DMS53 (cell line): ENCODE measurements around the gene SMOC2.

ENCODE experiments used
- DNase-seq: peaks from one replicate; lab custom pipeline; 2025; lab: John Stamatoyannopoulos, UW

The SMOC2 gene

DNA sequence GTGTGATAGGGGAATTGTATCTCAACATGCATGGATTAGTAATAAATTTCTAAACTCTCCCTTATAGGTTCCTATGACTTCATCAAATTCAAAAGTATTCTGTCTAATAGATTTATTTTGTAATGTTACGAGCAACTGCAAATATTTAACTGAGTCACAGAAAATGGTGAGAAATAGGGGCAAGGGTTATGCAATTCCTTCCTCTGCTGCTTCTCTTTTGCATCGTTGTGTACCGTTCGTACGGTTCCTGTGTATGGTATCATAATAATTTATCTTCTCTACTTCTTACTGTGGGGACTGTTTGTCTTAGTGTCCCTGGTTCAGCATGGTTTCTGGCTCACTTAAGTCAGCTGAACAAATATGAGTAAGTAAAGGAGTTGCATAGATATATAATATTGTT is 44.8 kb downstream of the SMOC2 start:
- no peak for DNase-seq

DNA sequence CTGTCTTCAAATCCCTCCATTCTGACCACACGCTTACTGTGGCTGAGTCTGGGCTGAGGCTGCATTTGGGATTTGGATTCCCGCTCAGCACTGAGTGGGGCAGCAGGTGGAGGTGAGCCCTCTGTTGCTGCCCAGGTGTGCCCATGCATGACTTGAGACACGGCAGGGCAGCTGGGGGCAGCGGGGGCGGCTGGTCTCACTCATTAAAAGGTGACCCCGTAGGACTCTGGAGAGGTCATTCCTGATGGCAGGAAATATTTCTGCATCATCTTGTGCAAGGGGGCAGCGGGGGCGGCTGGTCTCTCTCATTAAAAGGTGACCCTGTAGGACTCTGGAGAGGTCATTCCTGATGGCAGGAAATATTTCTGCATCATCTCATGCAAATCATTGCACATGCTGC is 49.8 kb downstream of the SMOC2 start:
- no peak for DNase-seq

DNA sequence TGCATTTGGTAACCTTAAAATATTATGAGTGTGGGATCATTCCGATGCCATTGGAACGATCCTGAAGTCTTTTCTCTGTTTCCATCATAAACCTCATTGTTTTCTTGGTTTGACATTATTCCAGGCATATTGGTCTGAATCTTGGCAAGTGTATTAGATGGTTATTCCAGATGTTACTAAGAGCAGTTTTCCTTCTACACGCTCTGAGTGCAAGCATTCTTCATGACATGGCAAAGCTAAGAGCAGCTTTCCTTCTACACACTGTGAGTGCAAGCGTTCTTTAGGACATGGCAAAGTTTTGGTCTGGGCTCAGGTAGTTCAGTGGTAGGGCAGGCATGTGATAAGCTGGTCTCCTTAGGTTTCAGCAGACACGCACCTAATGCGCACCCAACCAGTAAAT is 53.0 kb downstream of the SMOC2 start:
- DNase-seq, result no peak

DNA sequence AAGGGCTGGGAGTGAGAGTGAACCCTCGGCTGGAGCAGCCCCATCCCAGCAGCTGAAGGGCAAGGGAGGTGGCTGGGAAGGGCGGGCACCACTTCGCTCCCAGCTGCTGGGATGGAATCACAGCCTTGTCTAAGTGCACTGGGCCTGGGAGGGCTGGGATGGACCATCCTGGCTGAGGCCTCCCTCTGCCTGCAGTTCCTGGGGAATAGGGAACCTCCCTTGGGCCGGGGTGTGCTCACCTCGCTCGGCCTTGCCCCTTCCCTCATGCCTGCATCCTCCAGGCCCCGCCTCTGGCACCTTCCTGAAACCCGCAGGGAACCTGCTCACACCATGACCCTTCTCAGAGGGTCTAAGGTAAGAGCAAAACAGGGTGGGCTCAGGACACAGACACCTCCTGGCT is 53.7 kb downstream of the SMOC2 start:
- no peak for DNase-seq

DNA sequence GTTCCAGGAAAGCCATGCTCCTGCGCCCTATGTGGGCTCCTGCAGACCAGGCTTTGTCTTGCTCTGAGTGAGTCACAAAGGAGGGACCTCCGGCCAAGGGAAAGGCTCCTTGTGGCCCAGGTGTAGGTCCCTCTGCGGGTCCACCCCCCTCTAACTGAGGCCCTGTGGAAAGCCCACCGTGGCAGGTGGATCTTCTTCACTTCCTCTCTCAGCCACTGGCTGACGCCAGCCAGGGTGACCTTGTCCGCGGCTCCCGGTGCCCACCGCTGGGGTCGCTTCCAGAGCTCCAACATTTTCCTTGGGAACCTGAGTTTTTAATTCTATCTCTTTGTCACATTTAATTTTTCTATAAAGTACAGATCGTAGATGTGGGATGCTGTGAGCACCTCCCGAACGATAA is 54.1 kb downstream of the SMOC2 start:
- no peak for DNase-seq

DNA sequence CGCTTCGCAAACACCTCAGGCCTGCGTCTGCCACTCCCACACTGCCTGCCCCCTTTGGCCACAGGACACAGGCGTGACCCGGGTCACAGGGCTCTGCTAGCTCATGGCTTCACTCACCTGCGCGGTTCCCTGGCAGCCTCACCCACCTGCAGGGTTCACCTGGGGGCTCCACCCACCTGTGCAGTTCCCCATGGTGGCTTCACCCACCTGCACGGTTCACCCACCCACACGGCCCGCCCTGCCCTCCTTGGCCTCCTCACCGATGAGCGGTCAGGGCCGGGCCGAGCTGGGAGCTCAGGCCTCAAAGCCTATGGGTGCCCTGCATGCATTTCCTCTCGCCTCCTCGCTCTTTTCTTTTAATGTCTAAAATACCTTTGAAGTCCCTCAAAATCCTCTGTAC is 54.7 kb downstream of the SMOC2 start:
- DNase-seq, result no peak

DNA sequence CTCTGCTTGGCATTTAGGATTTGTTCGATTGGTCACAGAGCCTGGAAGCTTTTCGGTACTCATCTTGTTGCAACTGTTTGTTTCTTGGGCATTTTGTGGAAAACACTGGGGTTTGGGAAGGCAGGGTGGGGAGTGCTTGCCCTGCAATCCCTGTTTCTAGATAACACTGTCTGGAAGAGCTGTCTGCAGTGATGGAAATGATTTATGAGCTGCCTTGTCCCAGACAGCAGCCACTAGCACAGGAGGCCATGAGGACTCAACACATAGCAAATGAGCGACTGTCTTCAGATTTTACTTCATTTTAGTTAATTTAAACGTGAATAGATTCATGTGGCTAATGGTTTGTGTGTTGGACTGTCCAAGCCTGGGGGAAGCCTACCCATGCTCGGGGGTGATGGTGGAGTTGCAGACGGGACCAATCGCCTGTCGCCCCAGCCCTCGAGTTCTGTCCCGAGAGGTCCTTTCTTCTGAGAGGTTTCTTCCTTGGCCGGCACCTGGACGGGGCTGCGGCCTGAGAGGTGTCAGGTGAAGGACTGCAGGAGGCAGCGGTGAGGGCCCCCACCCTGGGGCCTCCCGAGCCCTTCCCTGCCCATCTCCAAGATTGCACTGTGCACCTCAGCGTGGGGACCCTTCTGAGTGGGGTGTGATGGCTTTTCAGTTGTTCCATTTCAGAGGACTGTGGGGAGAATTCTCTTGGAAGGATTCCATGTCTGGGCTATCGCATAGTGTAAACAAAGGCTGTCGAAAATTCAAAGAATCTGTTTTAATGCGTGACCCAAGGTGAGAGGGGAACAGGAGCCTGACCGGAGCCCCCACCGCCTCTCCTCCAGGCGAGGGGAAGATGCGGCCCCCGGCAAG is 55.4 kb downstream of the SMOC2 start:
- DNase-seq, result no peak

DNA sequence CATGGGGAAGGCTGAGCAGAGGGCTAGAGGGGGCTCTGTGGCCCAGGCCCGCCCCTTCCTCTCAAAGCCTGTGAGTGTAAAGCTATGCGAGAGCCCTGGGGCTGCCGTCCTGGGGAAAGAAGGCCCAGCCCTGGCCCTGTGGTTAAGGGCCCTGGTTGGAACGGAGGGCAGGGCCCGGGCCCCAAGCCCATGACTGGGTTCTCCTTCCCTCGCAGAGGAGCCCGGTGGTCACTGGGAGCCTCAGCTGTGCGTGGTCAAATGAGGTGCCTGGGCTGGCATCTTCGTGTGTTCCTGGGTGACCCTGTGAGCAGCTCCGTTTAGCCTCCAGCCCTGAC is 56.0 kb downstream of the SMOC2 start:
- no peak for DNase-seq

DNA sequence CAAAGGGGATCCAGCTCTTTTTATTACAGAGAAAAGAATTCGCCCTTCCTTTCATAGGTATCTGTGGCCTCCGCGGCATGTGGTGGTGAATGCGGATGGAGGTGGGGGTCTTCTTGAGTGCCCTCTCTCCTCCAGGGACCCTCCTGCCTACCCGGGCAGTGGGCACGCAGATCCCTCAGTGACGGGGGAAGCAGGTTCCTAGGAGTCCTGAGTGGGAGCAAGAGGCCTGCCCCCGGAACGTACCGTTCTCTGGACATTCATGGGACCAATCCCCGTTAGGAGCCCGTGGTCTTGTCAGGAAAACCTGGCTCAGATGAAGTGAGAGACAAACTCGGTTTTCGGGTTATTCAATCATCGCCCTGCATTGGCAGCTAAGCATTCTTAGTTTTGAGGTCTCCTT is 56.4 kb downstream of the SMOC2 start:
- no peak for DNase-seq

DNA sequence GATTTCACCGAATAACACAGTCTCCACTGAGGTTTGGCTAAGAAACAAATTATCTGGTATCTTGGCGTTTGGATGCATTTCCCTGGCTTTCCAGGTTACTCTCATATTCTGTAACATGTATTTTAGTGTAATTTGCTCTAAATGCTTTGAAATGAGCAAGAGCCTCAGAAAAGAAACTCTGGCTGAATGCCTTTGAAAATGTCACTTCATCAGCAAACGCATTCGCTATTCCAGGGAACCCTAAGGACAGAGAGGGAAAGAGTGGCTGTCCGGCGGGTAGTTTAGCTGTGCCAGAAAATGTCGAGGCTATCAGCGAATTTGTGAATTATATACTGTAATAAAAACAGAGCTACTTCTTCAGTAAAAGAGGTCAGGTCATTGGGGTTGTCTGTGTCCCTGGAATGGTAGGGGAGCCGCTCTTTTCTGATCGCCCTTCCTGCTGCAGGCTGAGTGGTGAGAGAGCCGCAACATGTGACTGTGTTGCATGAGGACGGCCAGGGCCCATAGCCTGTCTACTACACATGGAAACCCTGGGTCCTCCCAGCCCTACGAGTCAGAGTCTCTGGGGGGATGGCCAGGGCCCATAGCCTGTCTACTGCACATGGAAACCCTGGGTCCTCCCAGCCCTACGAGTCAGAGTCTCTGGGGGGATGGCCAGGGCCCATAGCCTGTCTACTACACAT is 57.3 kb downstream of the SMOC2 start:
- no peak for DNase-seq

DNA sequence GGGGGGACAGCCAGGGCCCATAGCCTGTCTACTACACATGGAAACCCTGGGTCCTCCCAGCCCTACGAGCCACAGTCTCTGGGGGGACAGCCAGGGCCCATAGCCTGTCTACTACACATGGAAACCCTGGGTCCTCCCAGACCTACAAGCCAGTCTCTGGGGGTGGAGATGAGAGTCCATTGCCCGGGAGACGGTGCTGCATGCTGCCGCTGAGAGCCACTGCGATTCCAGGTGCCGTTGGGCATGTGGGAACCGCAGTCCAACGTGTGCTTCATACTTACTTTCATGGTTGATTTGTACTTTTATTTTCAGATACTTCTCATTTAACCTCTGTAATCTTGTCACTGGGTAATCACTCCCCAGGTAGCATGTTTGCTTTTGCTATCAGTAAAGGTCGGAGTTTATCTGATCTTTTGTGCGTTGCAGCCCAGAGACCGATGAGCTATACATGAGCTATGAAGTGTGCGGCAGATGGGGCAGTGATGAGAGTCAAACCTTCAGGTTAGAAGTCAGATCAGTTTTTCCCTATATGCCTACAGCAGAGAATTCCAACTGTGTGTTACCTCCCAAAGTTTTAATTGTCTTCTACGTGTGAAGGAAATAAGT is 58.2 kb downstream of the SMOC2 start:
- no peak for DNase-seq

DNA sequence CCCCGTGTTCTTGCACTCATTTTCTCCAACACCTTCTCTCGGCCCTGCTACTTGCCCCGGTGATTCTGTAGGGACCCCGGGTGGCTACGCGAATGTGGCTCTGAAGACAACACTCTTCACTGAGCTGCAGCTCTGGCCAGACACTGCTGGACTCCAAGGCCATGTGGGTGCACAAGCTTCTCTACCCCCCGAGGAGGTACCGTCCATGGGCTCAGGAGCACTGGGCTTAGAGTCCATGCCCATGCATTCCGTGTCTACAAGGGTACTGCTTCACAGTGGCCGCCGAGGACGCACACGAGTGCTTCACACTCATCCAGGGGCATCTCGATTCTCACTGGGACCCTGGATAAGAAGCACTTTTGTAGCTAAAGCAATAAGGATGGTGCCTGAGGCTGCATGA is 59.5 kb downstream of the SMOC2 start:
- DNase-seq, result no peak

DNA sequence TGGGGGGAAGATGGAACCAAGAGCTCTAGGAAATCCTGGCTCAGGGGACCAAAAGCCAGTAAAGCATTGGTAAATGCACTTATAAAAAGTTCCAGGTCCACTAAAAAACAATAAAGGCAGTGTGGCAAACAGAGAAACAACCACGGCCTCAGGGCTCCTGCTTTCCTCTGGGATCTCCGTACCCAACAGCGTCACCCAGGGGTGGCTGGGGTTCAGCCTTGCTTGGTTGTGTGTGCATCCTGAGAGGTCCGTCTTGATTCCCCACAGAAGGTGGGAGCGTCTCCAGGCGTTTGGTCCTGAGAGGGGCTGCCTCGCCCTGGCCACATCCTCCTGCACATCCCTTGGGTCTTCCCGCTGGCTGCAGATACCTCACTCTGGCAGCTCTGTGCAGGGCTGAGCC is 60.6 kb downstream of the SMOC2 start:
- no peak for DNase-seq

DNA sequence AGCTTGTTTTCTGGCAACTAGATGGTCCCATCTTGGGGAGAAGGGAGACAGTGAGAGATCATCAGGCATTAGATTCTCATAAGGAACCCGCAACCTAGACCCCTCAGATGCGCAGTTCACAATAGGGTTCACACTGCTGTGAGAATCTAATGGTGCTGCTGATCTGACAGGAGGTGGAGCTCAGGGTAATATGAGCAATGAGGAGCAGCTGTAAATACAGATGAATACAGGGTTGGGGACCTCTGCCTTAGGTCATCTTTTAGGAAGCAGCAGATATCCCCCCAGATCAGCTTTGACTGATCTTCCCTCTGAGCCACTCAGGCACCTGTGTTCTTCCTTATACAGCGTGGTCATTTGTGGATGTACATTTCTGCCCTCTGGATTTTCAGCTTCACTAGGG is 63.4 kb downstream of the SMOC2 start:
- no peak for DNase-seq

DNA sequence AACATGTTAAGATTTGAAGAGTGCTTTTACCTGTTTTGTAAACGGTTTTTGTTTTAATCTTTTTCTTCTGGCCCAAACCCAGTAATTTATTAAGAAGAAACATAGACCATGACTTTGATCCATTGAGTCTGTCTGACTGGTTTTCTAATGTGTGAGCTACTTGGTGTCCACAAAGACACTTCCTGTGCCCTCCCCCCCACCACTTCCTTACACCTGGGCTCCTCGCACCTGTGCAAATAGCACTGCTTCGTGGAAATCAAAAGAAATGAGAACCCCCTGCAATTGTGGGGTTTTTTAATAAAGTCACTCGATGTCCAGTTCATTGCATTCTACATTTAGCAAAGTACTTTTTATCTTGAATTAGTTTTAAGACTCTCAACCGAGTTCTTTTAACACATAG is 65.5 kb downstream of the SMOC2 start:
- peak; percentile 92 for DNase-seq

DNA sequence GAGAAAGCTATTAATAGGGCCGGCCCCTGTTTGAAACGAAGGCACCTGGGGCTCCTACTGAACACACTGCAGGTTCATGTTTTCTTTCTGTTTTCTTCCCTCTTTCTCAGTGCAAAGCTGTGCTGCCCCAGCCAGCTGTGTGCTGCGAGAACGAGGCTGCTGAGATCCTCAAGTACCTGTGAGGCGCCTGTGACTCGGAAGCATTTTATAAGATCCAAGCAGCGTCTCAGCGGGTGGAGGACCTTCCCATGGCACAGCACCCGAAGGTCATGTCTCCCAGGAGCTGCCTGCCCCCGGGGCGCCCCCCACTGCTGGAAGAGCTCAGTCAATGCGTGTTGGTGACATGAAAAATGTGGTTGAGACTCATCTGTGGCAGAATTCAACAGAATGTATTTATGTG is 66.3 kb downstream of the SMOC2 start:
- DNase-seq, result peak; percentile 62

DNA sequence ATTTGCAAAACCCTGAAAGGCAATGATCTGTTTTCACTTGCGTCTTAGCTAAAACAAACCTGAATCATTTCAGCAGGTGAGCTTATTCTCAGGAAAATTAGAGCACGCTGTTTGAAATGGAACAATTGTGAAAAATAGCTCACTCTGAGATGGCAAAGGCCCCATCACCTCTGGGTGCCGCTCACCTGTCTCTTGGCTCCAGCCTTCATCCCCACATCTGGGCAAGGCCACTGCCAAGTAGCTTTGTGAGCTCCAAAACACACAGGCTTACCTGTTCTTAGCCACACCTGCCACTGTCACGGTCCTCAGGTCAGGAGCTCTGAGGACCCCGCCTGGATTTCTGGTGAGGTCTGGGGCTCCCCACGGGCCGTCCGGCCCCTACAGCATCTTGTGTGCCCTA is 66.7 kb downstream of the SMOC2 start:
- DNase-seq, result no peak

DNA sequence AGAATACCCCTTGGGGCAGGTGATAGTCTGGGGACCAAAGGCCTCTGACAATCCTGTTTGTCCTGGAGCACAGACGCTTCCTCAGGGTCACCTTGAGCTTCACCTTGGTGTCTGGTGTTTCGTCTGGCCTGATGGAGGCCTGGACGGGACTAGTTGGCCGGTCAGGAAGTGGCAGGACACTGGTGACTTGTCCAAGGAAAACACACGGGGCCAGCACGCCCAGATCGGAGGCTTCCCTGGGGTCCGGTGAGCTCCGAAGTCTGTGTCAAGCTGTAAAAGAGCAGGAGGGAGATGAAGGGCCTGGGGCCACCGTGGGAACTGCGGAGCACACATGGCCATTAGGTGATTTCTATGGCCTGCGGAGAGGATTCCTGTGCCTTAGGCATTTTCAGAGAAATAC is 67.9 kb downstream of the SMOC2 start:
- DNase-seq, result no peak

DNA sequence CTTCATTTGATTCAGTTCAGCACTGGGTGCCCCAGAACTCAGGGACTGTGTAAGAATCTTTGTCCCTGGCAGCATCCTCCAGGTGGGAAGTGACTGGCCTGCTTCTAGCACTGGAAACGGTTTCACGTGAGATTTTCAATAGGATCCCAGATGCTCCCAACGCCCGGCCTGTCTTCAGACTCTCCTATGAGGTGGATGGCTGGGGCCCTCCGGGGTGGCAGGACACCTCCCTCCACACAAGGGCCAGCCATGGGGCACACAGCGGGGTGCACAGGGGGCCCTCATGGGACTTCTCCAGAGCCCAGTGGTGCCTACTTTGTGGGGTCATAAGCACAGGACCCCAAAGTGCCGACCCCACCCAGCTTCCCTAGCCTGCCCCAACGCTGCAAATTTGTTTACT is 72.8 kb downstream of the SMOC2 start:
- DNase-seq, result no peak

DNA sequence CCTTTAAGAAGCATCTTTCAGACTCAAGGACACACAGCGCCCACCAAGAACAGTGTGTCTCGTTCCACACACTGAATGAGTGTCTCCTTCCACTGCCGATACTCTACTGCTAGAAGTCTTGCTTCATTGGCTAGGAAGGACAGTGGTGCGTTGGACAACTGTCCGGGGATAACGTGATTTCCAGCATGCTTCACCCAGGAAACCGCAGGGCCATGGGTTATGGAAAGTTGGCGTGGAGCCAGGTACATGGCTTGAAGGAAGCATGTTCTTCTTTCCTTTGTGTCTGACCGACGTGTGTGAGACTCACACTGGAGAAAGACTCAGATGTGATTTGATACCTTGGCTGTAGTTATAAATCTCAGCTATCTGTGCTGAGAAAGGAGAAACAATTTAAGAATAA is 73.2 kb downstream of the SMOC2 start:
- DNase-seq, result no peak

DNA sequence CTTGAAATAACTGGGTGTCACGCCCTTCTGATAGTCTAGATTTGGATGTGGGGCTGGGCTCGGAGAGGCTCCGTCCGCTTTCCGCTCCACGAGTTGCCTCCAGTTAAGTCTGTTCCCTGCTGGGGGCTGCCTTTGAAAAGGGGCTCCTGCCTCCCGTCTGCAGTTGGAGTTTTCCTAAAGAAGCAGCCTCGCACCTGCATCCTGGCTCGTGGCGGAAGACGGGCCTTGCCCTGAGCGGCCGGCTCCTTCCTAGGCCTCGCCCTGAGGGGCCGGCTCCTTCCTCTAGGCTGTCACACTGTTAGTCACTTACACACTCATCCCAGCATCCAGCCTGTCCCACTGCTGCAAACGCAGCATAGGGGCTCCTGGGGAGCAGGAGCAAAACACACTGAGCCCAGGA is 74.4 kb downstream of the SMOC2 start:
- no peak for DNase-seq

DNA sequence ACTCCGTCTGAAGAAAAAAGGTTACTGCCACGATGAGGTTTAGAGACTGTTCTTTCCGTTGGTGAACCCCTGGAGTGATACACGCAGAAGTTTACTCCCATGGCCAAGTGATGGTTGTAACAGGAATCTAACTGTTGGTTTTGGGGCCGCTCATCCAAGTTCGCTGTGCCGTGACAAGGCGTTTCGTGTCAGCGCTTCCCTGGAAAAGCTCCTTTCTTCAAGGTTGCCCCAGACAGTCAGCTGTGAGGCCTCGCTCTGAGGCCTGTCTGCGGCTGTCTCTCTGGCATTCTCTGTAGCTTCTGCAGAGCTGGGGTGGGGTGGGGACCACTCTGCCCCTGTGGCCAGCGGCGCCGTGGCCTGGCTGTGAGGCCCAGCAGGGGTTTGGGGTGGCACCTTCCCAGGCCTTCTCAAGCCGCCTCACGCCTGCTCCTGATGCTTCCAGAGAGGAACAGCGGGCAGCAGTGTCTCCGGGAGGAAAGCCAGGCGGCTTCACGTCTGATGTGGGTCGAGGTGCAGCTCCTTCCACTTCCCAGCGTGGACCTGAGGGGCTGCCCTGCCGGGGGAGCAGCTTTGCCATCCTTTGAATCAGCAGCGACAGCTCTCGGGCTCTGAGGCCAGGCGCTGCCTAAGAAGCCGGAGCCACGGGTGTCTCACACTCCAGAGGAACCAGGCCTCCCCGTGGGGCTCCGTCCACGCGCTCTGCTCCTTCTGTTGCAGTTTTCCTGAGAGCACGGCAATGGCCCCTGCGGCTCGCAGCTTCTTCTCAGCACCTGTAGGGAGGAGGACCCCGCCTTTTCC is 76.2 kb downstream of the SMOC2 start:
- no peak for DNase-seq
